GM18907 (cell line): ENCODE measurements around the gene MAN1A1.
A peak's percentile ranks its signal among the peaks of the same experiment; 100 is the strongest.
"Not testable (repeated sequence)": the region's sequence is repeated elsewhere in the genome, so short reads cannot be mapped to it uniquely, and the experiment has no call there.

ENCODE experiments used
- ATAC-seq: cut with Tn5 transposase; IDR thresholded peaks from one replicate; pipeline ENCODE4 v1.9.1; 2021; ENCODE audit warnings: mild to moderate bottlenecking, moderate library complexity; ENCODE audit not compliant: unreplicated experiment

Gene MAN1A1

DNA sequence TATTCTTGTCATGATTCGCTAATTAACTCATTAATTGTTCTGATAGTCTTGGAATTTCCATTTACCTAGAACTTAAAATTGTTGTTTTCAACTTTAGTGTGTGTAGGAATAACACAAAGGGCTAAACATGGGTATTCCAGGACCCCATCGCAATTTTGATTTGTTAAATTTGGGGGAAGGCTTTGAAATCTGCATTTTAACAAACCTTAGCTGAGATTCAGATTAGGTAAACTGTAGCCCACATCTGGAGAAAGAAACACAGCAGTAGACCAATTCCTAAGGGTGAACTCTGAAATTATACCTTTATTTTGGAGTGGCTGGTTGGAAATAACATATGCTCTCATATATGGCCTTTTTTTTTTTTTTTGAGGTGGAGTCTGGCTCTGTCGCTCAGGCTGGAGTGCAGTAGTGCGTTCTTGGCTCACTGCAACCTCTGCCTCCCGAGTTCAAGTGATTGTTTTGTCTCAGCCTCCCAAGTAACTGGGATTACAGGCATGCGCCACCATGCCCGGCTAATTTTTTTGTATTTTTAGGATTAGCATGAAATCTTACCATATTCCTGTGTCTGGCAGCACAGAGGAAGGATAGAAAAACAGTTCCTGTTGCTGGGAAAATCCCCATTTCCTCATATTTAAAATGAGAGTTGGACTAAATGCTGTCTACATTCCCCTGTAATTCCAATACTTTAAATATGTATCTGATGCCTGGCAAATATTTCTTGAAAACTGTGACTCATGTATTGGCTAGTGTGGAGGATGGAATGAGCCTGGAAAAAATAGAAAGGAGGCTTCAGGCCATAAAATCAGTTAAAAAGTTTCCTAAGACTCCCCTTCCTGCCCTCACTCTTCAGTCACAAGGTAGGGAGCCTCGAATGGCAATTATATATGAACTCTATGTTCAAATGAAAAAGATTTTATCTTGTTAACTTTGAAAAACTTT lies 174.4 kb downstream of the MAN1A1 start:
- no peak for ATAC-seq

GRCh38 chr6:119174085-119174445 lies 175.5 kb downstream of the MAN1A1 start:
- ATAC-seq, result no peak

- peak; percentile 62 for ATAC-seq
Measured at GRCh38 chr6:119173249-119174084, 176.1 kb downstream of the MAN1A1 start.

DNA sequence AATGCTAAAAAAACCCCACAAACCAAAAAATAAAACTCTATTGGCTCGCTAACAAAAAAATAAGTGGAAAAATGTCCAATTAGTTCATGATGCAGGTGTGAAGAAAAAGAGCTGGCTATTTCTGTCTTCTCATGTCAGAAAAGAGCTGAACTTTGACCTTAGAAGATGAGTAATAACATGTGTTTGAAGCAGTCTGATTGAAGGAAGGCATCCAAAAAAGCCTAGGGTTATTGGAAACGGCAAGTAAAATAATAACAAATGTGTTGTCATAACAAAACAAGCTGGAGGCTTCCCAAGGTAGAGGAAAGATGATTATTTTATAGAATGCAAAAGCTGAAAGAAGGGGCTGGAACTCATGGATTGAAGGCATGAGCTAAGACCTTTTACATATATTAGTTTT lies 176.7 kb downstream of the MAN1A1 start:
- ATAC-seq, result no peak

GRCh38 chr6:119171864-119172588 lies 177.5 kb downstream of the MAN1A1 start:
- no peak for ATAC-seq

GRCh38 chr6:119171088-119171841 lies 178.3 kb downstream of the MAN1A1 start:
- no peak for ATAC-seq

DNA sequence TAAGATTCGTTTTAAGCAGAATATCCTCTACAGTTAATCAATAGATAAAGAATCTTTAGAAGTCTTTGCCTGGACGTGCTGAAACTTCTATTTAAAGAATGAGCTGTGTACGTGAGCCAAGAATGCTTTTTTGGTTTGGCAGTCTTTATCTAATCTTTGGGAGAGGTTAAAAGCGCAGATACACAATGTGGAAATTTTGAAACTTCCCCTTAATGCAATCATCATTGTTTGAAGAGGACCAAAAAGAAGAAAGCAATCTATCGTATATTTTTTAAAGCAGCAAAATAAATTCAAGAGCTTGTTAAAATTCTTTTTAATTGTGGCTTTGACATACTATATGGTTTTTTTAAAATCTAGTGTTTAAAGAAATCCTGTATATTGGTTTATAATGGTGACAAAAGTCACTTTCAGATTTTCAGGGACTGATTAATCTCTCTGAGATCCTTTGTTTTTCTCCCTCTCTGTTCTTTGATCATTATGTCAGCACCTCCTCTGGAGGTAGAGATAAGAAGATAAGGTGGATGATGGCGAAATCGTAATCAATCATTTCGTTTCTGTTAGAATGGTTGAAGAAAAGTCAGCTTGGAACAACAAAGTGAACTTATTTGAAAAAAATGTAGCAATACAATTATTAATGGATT lies 179.0 kb downstream of the MAN1A1 start:
- no peak for ATAC-seq

DNA sequence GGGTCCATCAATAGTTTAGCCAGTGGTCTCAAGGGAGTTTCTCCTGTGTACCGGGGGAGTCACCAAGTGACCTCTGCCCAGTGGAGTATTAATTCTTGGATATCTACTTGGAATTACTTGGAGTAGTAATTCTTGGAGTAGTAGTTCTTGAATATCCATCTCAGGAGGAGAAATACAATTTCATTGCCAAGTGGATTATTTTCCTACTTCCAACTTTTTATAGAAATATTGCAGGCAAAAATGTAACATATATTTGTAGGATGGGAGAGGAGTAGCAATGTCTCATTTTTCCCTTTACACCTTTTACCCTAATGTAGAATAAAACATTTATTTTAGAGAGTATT lies 179.5 kb downstream of the MAN1A1 start:
- ATAC-seq, result no peak

GRCh38 chr6:119169355-119169754 lies 180.2 kb downstream of the MAN1A1 start:
- ATAC-seq, result not testable (repeated sequence)

DNA sequence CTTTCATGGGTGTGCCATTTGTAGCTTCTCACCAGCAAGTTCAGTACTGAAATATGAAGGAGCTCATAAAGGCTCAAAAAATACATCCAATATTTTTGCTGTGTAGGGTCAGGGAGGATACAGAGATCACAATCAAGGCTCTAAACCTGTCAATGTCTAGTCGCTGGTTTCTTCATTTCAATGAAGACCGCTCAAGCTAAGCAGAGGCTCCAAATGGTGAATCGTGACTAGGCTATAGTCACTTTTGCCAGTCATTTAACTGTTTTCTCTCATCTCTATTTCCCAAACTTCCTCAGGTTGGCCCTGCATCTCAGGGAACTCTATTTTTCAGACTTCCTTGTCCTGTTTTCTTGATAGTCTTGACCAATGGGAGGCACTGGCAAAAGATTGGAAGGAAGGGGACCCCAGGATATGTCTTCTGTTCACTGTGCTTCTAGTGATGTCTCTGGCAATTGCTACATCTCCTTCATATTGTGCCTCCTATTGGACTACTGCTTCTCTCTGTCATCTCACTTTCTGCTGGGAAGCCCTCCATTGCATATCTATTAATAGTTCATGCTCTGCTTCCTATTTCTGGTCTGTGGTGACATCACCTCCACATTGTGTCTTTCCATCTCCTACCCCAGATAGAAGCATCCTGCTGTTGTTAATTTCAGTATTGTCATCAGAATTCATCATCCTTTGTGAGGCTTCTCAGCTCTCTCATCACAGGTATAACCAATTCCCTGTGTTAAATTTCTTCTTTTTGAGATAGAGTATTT lies 183.4 kb downstream of the MAN1A1 start:
- no peak for ATAC-seq

DNA sequence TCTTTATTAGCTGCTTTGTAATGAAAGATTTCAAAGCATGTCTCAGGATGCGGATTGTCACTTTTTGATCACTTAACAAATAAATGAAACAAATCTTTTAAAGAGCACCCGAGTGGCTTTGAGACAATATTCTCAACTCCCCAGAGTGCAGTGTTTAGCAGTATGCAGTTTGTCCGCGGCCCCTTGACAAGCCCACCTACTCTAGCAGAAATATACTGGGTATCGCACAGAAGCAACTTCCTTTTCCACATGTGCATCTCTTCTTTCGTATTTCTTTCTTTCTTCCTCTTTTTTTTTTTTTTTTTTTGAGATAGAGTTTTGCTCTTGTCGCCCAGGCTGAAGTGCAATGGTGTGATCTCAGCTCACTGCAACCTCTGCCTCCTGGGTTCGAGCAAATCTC lies 186.6 kb downstream of the MAN1A1 start:
- ATAC-seq, result no peak

DNA sequence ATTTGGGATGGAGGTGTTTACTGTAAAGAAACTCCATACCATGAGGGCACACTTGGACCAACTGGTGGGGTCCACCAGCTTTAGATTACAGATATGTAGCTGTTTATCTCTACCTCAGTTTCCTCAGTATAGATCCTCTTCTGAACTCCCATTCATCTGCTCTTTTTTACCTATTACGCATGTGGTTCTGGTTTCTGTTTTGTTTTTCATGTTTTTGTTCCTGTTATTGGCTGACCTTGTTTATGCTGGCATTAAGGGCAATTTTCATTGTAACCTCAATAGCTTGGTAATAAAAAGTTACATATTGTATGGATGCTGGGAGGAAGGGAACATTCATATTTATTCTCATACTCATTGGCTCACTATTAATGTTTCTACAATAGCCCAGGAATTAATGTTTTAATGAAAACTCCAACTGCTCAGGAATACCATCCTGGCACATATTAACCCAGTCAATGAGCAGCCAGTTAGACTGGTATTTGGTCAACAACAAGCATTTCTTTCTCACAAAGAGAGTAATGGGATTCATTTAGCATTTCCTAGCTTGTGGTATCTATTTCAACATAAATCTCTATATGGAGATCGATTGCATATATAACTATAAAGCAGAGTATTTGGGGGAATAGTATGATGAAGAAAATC lies 187.3 kb downstream of the MAN1A1 start:
- peak; percentile 71 for ATAC-seq

GRCh38 chr6:119161438-119161837 lies 188.1 kb downstream of the MAN1A1 start:
- ATAC-seq, result no peak

GRCh38 chr6:119160911-119161310 lies 188.7 kb downstream of the MAN1A1 start:
- no peak for ATAC-seq

DNA sequence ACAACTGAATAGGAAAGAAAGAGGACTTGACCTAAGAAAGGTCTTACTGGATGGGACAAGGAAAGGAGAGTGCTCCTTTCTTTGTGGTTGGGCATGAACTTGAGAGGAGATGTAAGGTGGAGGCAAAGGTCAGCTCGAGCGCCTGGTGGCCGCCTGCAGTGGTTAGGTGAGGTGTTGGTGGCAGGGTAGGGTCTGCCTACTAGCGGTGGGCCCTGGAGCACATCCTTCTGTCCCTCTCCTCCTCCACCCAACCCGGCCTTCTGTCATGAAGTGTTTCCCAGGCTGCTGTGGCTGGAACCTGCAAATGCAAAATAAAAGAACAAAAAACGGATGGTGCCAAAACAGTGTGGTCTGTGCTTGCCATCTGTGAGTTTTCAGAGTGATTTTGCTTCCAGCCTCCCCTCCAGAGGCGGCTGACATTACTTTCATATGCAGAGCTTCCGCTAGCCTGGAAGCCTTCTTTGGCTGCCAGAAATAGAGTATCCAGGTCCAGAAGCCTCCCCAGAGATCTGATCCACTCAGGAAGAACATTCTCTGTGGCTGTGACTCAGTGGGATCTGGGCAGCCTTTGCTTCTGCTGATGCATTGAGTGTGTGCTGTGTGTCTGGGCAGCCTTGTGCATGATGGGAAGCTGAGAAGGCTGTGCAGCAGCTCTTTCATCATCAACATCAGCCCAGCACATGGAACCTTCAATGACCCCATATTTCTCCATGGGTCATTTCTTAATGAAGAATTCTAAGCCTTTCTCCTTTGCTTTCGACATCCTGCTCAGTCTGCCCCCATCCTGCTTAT lies 191.3 kb downstream of the MAN1A1 start:
- ATAC-seq, result no peak

GRCh38 chr6:119157506-119157815 lies 192.1 kb downstream of the MAN1A1 start:
- ATAC-seq, result no peak

DNA sequence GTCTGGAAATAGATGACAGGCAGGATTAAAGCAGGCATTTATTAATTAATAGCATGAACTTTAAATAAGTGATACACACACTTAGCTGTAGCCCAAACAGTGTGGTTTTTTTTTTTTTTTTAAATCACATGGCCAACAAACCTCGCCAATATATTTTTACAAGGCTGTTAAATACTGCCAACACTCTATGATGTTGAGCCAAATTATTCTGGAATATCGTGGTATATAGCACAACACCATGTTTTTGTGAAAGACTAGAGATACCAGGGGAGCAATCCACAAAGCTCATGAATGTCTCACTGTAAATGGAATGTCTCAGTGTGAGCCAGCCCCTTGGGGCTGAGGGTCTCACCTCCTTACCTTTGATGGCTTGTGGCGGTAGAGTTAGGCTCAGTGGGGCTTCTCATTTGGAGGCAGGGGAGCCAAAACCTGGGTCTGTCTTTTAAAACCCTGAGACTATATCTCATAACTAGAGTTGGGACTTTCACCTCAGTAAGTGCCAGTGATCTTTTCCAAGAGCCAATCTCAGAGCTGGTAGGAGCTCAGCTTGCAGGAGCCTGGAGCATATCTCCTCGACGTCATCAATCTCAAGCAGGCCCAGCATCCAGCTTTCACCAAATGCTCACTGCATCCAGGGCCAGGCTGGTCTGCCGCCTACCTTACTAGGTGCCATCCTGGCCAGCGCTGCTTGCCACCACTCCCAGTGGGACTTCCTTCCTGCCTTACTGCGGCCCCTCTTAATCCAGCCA lies 192.6 kb downstream of the MAN1A1 start:
- ATAC-seq, result no peak

- ATAC-seq, result not testable (repeated sequence)
Measured at GRCh38 chr6:119156082-119156481, 193.5 kb downstream of the MAN1A1 start.
